ENCODE measurements around the gene BASP1.
"Not testable (repeated sequence)": the region's sequence is repeated elsewhere in the genome, so short reads cannot be mapped to it uniquely, and the experiment has no call there.

Gene BASP1

GRCh38 chr5:17217493-17218352 lies at the start of gene BASP1:
BASP1 (plus strand) TSS chr5:17217631; CDS start chr5:17275217, 57,586 bp downstream.
- no peak for DNase-seq

GRCh38 chr5:17169507-17169906 lies 47.9 kb upstream of the BASP1 start:
- no peak for DNase-seq

- no peak for DNase-seq
Measured at GRCh38 chr5:17172791-17173190, 44.6 kb upstream of the BASP1 start.

GRCh38 chr5:17174965-17175364 lies 42.5 kb upstream of the BASP1 start:
- no peak for DNase-seq

- DNase-seq, result no peak
Measured at GRCh38 chr5:17177501-17178372, 39.7 kb upstream of the BASP1 start.

- DNase-seq, result no peak
Measured at GRCh38 chr5:17178373-17178675, 39.1 kb upstream of the BASP1 start.

GRCh38 chr5:17180330-17180843 lies 37.0 kb upstream of the BASP1 start:
- DNase-seq, result no peak

GRCh38 chr5:17180864-17181723 lies 36.3 kb upstream of the BASP1 start:
- no peak for DNase-seq

GRCh38 chr5:17182494-17182893 lies 34.9 kb upstream of the BASP1 start:
- DNase-seq, result no peak

GRCh38 chr5:17182981-17183380 lies 34.5 kb upstream of the BASP1 start:
- DNase-seq, result no peak

- DNase-seq, result no peak
Measured at GRCh38 chr5:17183831-17184230, 33.6 kb upstream of the BASP1 start.

- no peak for DNase-seq
Measured at GRCh38 chr5:17184588-17184987, 32.8 kb upstream of the BASP1 start.

- no peak for DNase-seq
Measured at GRCh38 chr5:17185349-17185748, 32.1 kb upstream of the BASP1 start.

- DNase-seq, result no peak
Measured at GRCh38 chr5:17185773-17186172, 31.7 kb upstream of the BASP1 start.

- DNase-seq, result no peak
Measured at GRCh38 chr5:17186256-17186655, 31.2 kb upstream of the BASP1 start.

GRCh38 chr5:17187011-17187785 lies 30.2 kb upstream of the BASP1 start:
- DNase-seq, result no peak

GRCh38 chr5:17187786-17188170 lies 29.7 kb upstream of the BASP1 start:
- no peak for DNase-seq

- peak; percentile 33 for DNase-seq
Measured at GRCh38 chr5:17189381-17190036, 27.9 kb upstream of the BASP1 start.

- no peak for DNase-seq
Measured at GRCh38 chr5:17190242-17190778, 27.1 kb upstream of the BASP1 start.

GRCh38 chr5:17190799-17191391 lies 26.5 kb upstream of the BASP1 start:
- DNase-seq, result no peak

- DNase-seq, result not testable (repeated sequence)
Measured at GRCh38 chr5:17191574-17191973, 25.9 kb upstream of the BASP1 start.

Measured in NK-92 treated with Interleukin-12 subunit alpha and Interleukin-12 subunit beta, amount 100 ng/mL, for 24 hours (cell line).